Loucy (cell line): Measurements from ENCODE around the gene SLC6A1.

Experiments
- EZH2phosphoT487 ChIP-seq: fragments of 200-600 bp; IDR thresholded peaks from 2 replicates; pipeline ENCODE4 v1.6.1; 2018; ENCODE audit warnings: antibody characterized with exemption, mild to moderate bottlenecking, moderate library complexity, borderline replicate concordance
- TF ChIP-seq, protein P1 (sequence below): fragments of 200-600 bp; sonication (generic); conservative IDR thresholded peaks from 2 replicates; pipeline ENCODE4 v1.5.1; 2014; ENCODE audit warnings: mild to moderate bottlenecking, antibody characterized with exemption, low read length

DNA sequence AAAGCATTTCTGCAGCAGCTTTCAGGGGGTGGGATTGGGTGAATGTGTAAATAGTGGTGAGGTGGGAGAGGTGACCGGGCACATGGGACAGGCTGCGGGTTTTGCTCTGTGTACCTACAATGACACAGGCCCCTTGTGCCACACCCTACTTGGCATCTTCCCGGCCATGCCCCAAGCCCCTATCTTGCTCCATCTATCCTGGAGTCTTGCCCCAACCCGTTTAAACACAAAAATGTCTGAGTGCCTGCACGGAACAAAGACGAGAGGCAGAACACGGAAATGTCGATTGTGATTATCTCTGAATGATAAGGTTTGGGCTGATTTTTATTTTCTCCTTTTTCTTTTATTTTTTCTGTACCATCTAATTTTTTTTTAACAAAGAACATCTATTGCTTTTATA, 46.0 kb upstream of the SLC6A1 start:
- TF ChIP-seq, protein P1, sequence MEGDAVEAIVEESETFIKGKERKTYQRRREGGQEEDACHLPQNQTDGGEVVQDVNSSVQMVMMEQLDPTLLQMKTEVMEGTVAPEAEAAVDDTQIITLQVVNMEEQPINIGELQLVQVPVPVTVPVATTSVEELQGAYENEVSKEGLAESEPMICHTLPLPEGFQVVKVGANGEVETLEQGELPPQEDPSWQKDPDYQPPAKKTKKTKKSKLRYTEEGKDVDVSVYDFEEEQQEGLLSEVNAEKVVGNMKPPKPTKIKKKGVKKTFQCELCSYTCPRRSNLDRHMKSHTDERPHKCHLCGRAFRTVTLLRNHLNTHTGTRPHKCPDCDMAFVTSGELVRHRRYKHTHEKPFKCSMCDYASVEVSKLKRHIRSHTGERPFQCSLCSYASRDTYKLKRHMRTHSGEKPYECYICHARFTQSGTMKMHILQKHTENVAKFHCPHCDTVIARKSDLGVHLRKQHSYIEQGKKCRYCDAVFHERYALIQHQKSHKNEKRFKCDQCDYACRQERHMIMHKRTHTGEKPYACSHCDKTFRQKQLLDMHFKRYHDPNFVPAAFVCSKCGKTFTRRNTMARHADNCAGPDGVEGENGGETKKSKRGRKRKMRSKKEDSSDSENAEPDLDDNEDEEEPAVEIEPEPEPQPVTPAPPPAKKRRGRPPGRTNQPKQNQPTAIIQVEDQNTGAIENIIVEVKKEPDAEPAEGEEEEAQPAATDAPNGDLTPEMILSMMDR, result no peak
- no peak for TF ChIP-seq EZH2phosphoT487
